Stomach smooth muscle (tissue), 2 donors: ENCODE results near the gene STUM.
A peak's percentile ranks its signal among the peaks of the same experiment; 100 is the strongest.

Experiments
- H3K27ac ChIP-seq: one replicate; pipeline ENCODE4 v1.7.0; 2013; ENCODE audit warnings: mild to moderate bottlenecking, low read length, inconsistent platforms
- H3K27me3 ChIP-seq, 2 donors: one replicate each; pipeline ENCODE4 v1.7.0; 2013; ENCODE audit warnings: low read length in 2 of 2; ENCODE audit not compliant: insufficient read depth in 2 of 2, control insufficient read depth in 1 of 2
- H3K36me3 ChIP-seq, 2 donors: one replicate each; pipeline ENCODE4 v1.7.0; 2013; ENCODE audit warnings: low read length in 2 of 2; ENCODE audit not compliant: control insufficient read depth in 2 of 2, insufficient read depth in 2 of 2
- H3K4me1 ChIP-seq: one replicate; pipeline ENCODE4 v1.7.0; 2013; ENCODE audit warnings: low read length; ENCODE audit not compliant: control insufficient read depth, insufficient read depth
- H3K4me3 ChIP-seq, 2 donors: one replicate each; pipeline ENCODE4 v1.7.0; 2013; ENCODE audit warnings: low read length in 2 of 2
- H3K9ac ChIP-seq, 2 donors: one replicate each; pipeline ENCODE4 v1.7.0; 2013; ENCODE audit warnings: low read length in 2 of 2, mild to moderate bottlenecking in 1 of 2
- H3K9me3 ChIP-seq, 2 donors: one replicate each; pipeline ENCODE4 v1.7.0; 2013; ENCODE audit warnings: low read length in 2 of 2; ENCODE audit not compliant: control insufficient read depth in 2 of 2
- donor health status: healthy.
- donor health status: Pancreatic carcinoma.

Gene STUM

GRCh38 chr1:226641671-226642231, 93.2 kb downstream of the STUM start:
- Histone ChIP-seq H3K9ac (no peak overlapping the region), H3K4me1 (peaks cover 83% of the 10 kb centered on the region)

GRCh38 chr1:226642421-226642820, 93.9 kb downstream of the STUM start:
- Histone ChIP-seq H3K9ac (no peak overlapping the region), H3K9me3 (no peaks in the 10 kb centered on the region), H3K27ac (peak overlapping the region; percentile 55), H3K4me3 (no peak overlapping the region), H3K27me3 (no peaks in the 10 kb centered on the region), H3K36me3 (peaks cover 20 to 38% of the 10 kb centered on the region in 2 donors), H3K4me1 (peaks cover 86% of the 10 kb centered on the region)

More at GRCh38 chr1:226641671-226642231, 93.2 kb downstream of the STUM start:
- Histone ChIP-seq H3K9me3 (no peaks in the 10 kb centered on the region), H3K27me3 (no peaks in the 10 kb centered on the region), H3K27ac (peak overlapping the region; percentile 31), H3K4me3 (no peak overlapping the region), H3K36me3 (peaks cover 19 to 38% of the 10 kb centered on the region in 2 donors)

- Histone ChIP-seq H3K4me3 (peak overlapping the region in 1 of 2 donors; percentile 18), H3K27ac (peak overlapping the region; percentile 55), H3K36me3 (peaks cover 28 to 45% of the 10 kb centered on the region in 2 donors), H3K9ac (no peak overlapping the region), H3K27me3 (no peaks in the 10 kb centered on the region), H3K4me1 (peaks cover 82% of the 10 kb centered on the region), H3K9me3 (no peaks in the 10 kb centered on the region)
Measured at GRCh38 chr1:226643177-226643576, 94.6 kb downstream of the STUM start.

GRCh38 chr1:226643611-226644540, 95.3 kb downstream of the STUM start:
- Histone ChIP-seq H3K27ac (peak overlapping the region; percentile 55), H3K27me3 (no peaks in the 10 kb centered on the region), H3K9ac (no peak overlapping the region), H3K4me1 (peaks cover 75% of the 10 kb centered on the region), H3K4me3 (peak overlapping the region in 1 of 2 donors; percentile 18), H3K9me3 (no peaks in the 10 kb centered on the region), H3K36me3 (peaks cover 31 to 48% of the 10 kb centered on the region in 2 donors)

- Histone ChIP-seq H3K9me3 (no peaks in the 10 kb centered on the region), H3K36me3 (peaks cover 34 to 47% of the 10 kb centered on the region in 2 donors), H3K4me1 (peaks cover 75% of the 10 kb centered on the region), H3K4me3 (no peak overlapping the region), H3K27me3 (no peaks in the 10 kb centered on the region), H3K9ac (peak overlapping the region in 1 of 2 donors; percentile 5), H3K27ac (no peak overlapping the region)
Measured at GRCh38 chr1:226644541-226645176, 96.1 kb downstream of the STUM start.

- Histone ChIP-seq H3K36me3 (peaks cover 34 to 44% of the 10 kb centered on the region in 2 donors), H3K9ac (peak overlapping the region; percentile 5), H3K27ac (peak overlapping the region; percentile 70), H3K4me3 (peak overlapping the region in 1 of 2 donors; percentile 8), H3K4me1 (peaks cover 69% of the 10 kb centered on the region), H3K27me3 (no peaks in the 10 kb centered on the region), H3K9me3 (no peaks in the 10 kb centered on the region)
Measured at GRCh38 chr1:226645279-226645976, 96.9 kb downstream of the STUM start.

GRCh38 chr1:226646026-226646869, 97.7 kb downstream of the STUM start:
- peak overlapping the region; percentile 70 for H3K27ac ChIP-seq
- no peak overlapping the region for H3K4me3 ChIP-seq
- H3K4me1 ChIP-seq = peaks cover 62% of the 10 kb centered on the region
- no peaks in the 10 kb centered on the region for H3K9me3 ChIP-seq
- H3K36me3 ChIP-seq = peaks cover 34 to 42% of the 10 kb centered on the region in 2 donors
- peak overlapping the region; percentile 5 for H3K9ac ChIP-seq
- H3K27me3 ChIP-seq = no peaks in the 10 kb centered on the region

GRCh38 chr1:226646870-226647449, 98.4 kb downstream of the STUM start:
- no peaks in the 10 kb centered on the region for H3K9me3 ChIP-seq
- H3K36me3 ChIP-seq = peaks cover 34 to 36% of the 10 kb centered on the region in 2 donors
- H3K4me1 ChIP-seq = peaks cover 56% of the 10 kb centered on the region
- H3K4me3 ChIP-seq = no peak overlapping the region
- H3K27ac ChIP-seq = peak overlapping the region; percentile 70
- H3K9ac ChIP-seq = no peak overlapping the region
- H3K27me3 ChIP-seq = no peaks in the 10 kb centered on the region

- peak overlapping the region; percentile 37 for H3K27ac ChIP-seq
- H3K27me3 ChIP-seq = no peaks in the 10 kb centered on the region
- no peak overlapping the region for H3K9ac ChIP-seq
- peaks cover 48% of the 10 kb centered on the region for H3K4me1 ChIP-seq
- no peaks in the 10 kb centered on the region for H3K9me3 ChIP-seq
- no peak overlapping the region for H3K4me3 ChIP-seq
- peaks cover 34 to 36% of the 10 kb centered on the region in 2 donors for H3K36me3 ChIP-seq
Measured at GRCh38 chr1:226647719-226648118, 99.2 kb downstream of the STUM start.
